Breast epithelium (tissue), 4 donors: ENCODE data around the gene KLK14. TPM values are rescaled to one million over a fixed set of nuclear protein-coding genes. Genes with fewer than 3 reads are reported as not detected.

ENCODE experiments used
- DNase-seq, 2 donors: peaks; one replicate each; pipeline ENCODE4 v3.0.0-alpha.2; 2019; ENCODE audit warnings: low spot score in 2 of 2
- H3K27ac ChIP-seq, 2 donors: fragments of 200-600 bp; sonication (generic) in 1 of 2; one replicate each; pipeline ENCODE4 v1.5.1; 2016 to 2019; ENCODE audit warnings: mild to moderate bottlenecking in 1 of 2
- H3K27me3 ChIP-seq, 2 donors: fragments of 200-600 bp; sonication (generic) in 1 of 2; one replicate each; pipeline versions ENCODE4 v1.5.1 to v1.6.0; 2017 to 2019; ENCODE audit warnings: control low read depth in 1 of 2, mild to moderate bottlenecking in 1 of 2
- H3K36me3 ChIP-seq: fragments of 200-600 bp; one replicate; pipeline ENCODE4 v1.5.1; 2019
- H3K4me1 ChIP-seq, 2 donors: fragments of 200-600 bp; sonication (generic); one replicate each; pipeline ENCODE4 v1.5.1; 2016 to 2019; ENCODE audit warnings: control low read depth in 1 of 2
- H3K4me3 ChIP-seq, 3 donors: fragments of 200-600 bp; sonication (generic); 1 replicate in 2 of 3; 2 replicates in 1 of 3; pipeline ENCODE4 v1.5.1; 2016 to 2019; ENCODE audit warnings: mild to moderate bottlenecking in 3 of 3, moderate library complexity in 2 of 3
- H3K9me3 ChIP-seq, 2 donors: fragments of 200-600 bp; sonication (generic) in 1 of 2; one replicate each; pipeline ENCODE4 v1.5.1; 2016 to 2019; ENCODE audit warnings: control low read depth in 1 of 2
- CTCF ChIP-seq, 3 donors: fragments of 450-650 bp; IDR thresholded peaks; one replicate each; pipeline ENCODE4 v1.5.1; 2016 to 2017; ENCODE audit warnings: antibody characterized with exemption in 3 of 3, mild to moderate bottlenecking in 3 of 3, moderate library complexity in 3 of 3
- POLR2A ChIP-seq: fragments of 450-650 bp; IDR thresholded peaks from one replicate; pipeline ENCODE4 v1.6.1; 2016; ENCODE audit warnings: antibody characterized with exemption, mild to moderate bottlenecking, moderate library complexity
- POLR2AphosphoS5 ChIP-seq, 3 donors: sonication (generic); formaldehyde crosslinking; IDR thresholded peaks; one replicate each; pipeline ENCODE4 v1.6.1; 2017; ENCODE audit warnings: antibody characterized with exemption in 3 of 3
- intact Hi-C: fragments of 100-400 bp; cut with DNase I; formaldehyde crosslinking; loops from one replicate; pipeline ENCODE4 v1.15.1; 2023; ENCODE audit warnings: low total_unique reads
- total RNA-seq, 3 donors: library from RNA; depleted of rRNA; stranded (reverse); fragments of >200 nt; gene quantifications; one replicate each; pipeline ENCODE4 v1.1.0, GENCODE V29; 2016

KLK14 gene
- total RNA-seq, 3 donors from 2014 or later, result 0.98 TPM; not detected in 2

DNA sequence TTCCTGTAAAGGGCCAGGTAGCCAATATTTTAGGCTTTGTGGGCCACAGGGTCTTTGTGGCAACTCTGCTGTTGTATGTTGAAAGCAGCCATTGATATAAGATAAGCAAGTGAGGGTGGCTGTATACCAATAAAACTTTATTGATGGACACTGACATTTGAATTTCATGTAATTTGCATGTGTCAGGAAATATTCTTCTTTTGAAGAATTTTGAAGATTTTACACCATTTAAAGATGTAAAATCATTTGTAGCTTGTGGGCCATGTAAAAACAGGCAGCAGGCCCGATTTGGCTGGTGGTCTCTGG, 27.9 kb upstream of the KLK14 start:
- Histone ChIP-seq H3K9me3 (no peaks in the 10 kb centered on the region), H3K27me3 (peaks cover 0 to 1% of the 10 kb centered on the region in 2 donors), H3K27ac (no peak overlapping the region), H3K4me1 (peaks cover 0 to 5% of the 10 kb centered on the region in 2 donors), H3K4me3 (no peak overlapping the region), H3K36me3 (no peaks in the 10 kb centered on the region)
- DNase-seq, result no peak
- intact Hi-C loops, result no loop called here
- TF ChIP-seq POLR2AphosphoS5 (IDR thresholded peaks at IDR 0.05), result no peak
- TF ChIP-seq POLR2A, result no peak
- TF ChIP-seq CTCF (IDR thresholded peaks at IDR 0.05), result no peak

GRCh38 chr19:51108805-51109146, 26.1 kb upstream of the KLK14 start:
- no peaks in the 10 kb centered on the region for H3K27me3 ChIP-seq
- no peak for DNase-seq
- H3K27ac ChIP-seq, result peak overlapping the region; percentile 79 to 80
- intact Hi-C loops, result no loop called here
- H3K9me3 ChIP-seq, result no peaks in the 10 kb centered on the region
- H3K4me3 ChIP-seq, result peak overlapping the region; percentile 79 to 85 (median 85)
- TF ChIP-seq CTCF (IDR thresholded peaks at IDR 0.05) (peak in 1 of 3 donors; percentile 19), POLR2A (no peak)
- H3K36me3 ChIP-seq, result no peaks in the 10 kb centered on the region
- H3K4me1 ChIP-seq, result peaks cover 0 to 5% of the 10 kb centered on the region in 2 donors

- intact Hi-C loops, result no loop called here
- peak; percentile 96 to 99 for DNase-seq
- TF ChIP-seq POLR2A, result peak; percentile 31
- peak; percentile 63 to 78 (median 72) for TF ChIP-seq POLR2AphosphoS5 (IDR thresholded peaks at IDR 0.05)
- TF ChIP-seq CTCF (IDR thresholded peaks at IDR 0.05), result peak in 1 of 3 donors; percentile 55
- no peaks in the 10 kb centered on the region for H3K9me3 ChIP-seq
- H3K27ac ChIP-seq, result peak within 1 kb of the TSS; percentile 79 to 81
- H3K36me3 ChIP-seq, result no peaks in the 10 kb centered on the region
- peak within 1 kb of the TSS; percentile 79 to 85 (median 85) for H3K4me3 ChIP-seq
- H3K27me3 ChIP-seq, result no peaks in the 10 kb centered on the region
- peaks cover 0 to 5% of the 10 kb centered on the region in 2 donors for H3K4me1 ChIP-seq
Observed at GRCh38 chr19:51108066-51108804, 25.5 kb upstream of the KLK14 start, which contains the start of gene CTU1. TSS of gene CTU1 (minus strand) at chr19:51108409. CDS start at chr19:51104569, 3,840 bp downstream.

GRCh38 chr19:51107406-51108065, 24.8 kb upstream of the KLK14 start:
- intact Hi-C loops, result no loop called here
- Histone ChIP-seq H3K4me3 (peak overlapping the region; percentile 79 to 85 (median 85)), H3K27ac (peak overlapping the region; percentile 79 to 81), H3K9me3 (no peaks in the 10 kb centered on the region), H3K27me3 (no peaks in the 10 kb centered on the region), H3K36me3 (no peaks in the 10 kb centered on the region), H3K4me1 (peaks cover 0 to 5% of the 10 kb centered on the region in 2 donors)
- DNase-seq, result no peak
- TF ChIP-seq POLR2AphosphoS5 (IDR thresholded peaks at IDR 0.05), result no peak
- TF ChIP-seq CTCF (IDR thresholded peaks at IDR 0.05), result no peak
- TF ChIP-seq POLR2A, result no peak

- Histone ChIP-seq H3K36me3 (no peaks in the 10 kb centered on the region), H3K27me3 (no peaks in the 10 kb centered on the region), H3K9me3 (no peaks in the 10 kb centered on the region), H3K4me3 (peak overlapping the region in 1 of 3 donors; percentile 47), H3K27ac (no peak overlapping the region), H3K4me1 (peaks cover 0 to 5% of the 10 kb centered on the region in 2 donors)
- no peak for DNase-seq
- intact Hi-C loops, result no loop called here
- TF ChIP-seq CTCF (IDR thresholded peaks at IDR 0.05) (no peak), POLR2A (no peak), POLR2AphosphoS5 (IDR thresholded peaks at IDR 0.05) (no peak)
Observed at GRCh38 chr19:51103926-51104341, 21.2 kb upstream of the KLK14 start.
